Esophagus muscularis mucosa (tissue), 4 donors: ENCODE data around the gene CDON. TPM values are rescaled to one million over a fixed set of nuclear protein-coding genes. Genes with fewer than 3 reads are reported as not detected.
A peak's percentile ranks its signal among the peaks of the same experiment; 100 is the strongest.

Experiments
- DNase-seq: peaks from one replicate; pipeline ENCODE4 v3.0.0-alpha.2; 2017; ENCODE audit errors: extremely low spot score
- H3K27ac ChIP-seq, 4 donors: fragments of 200-600 bp; sonication (generic); replicated peaks in 1 of 4; 1 replicate in 3 of 4; 2 replicates in 1 of 4; pipeline ENCODE4 v1.5.1; 2016 to 2019; ENCODE audit warnings: mild to moderate bottlenecking in 1 of 4
- H3K27me3 ChIP-seq, 4 donors: fragments of 200-600 bp; sonication (generic); one replicate each; pipeline versions ENCODE4 v1.5.1 to v1.6.0; 2016 to 2019
- H3K36me3 ChIP-seq, 4 donors: fragments of 200-600 bp; sonication (generic); one replicate each; pipeline ENCODE4 v1.5.1; 2016 to 2019
- H3K4me1 ChIP-seq, 4 donors: fragments of 200-600 bp; sonication (generic); one replicate each; pipeline ENCODE4 v1.5.1; 2016 to 2019
- H3K4me3 ChIP-seq, 4 donors: fragments of 200-600 bp; sonication (generic); 1 replicate in 2 of 4; 2 replicates in 2 of 4; pipeline ENCODE4 v1.5.1; 2016 to 2019; ENCODE audit warnings: mild to moderate bottlenecking in 4 of 4, moderate library complexity in 1 of 4
- H3K9me3 ChIP-seq, 4 donors: fragments of 200-600 bp; sonication (generic); 1 replicate in 3 of 4; 2 replicates in 1 of 4; pipeline ENCODE4 v1.5.1; 2016 to 2019
- CTCF ChIP-seq, 3 experiments: fragments of 200-600 bp in 2 of 3; fragments of 450-650 bp in 1 of 3; sonication (generic) in 2 of 3; IDR thresholded peaks; one replicate each; pipeline ENCODE4 v1.5.1; 2017 to 2019; ENCODE audit warnings: antibody characterized with exemption in 3 of 3, mild to moderate bottlenecking in 2 of 3, moderate library complexity in 1 of 3
- EP300 ChIP-seq: sonication (generic); formaldehyde crosslinking; IDR thresholded peaks from one replicate; pipeline ENCODE4 v1.6.1; 2017; ENCODE audit warnings: antibody characterized with exemption
- POLR2A ChIP-seq: fragments of 450-650 bp; IDR thresholded peaks from one replicate; pipeline ENCODE4 v1.6.1; 2017; ENCODE audit warnings: antibody characterized with exemption, moderate library complexity, mild to moderate bottlenecking, low read depth
- POLR2AphosphoS5 ChIP-seq, 2 donors: sonication (generic); formaldehyde crosslinking; IDR thresholded peaks; one replicate each; pipeline ENCODE4 v1.6.1; 2017; ENCODE audit warnings: antibody characterized with exemption in 2 of 2
- WGBS: methylation state at CpG from one replicate; pipeline ENCODE4 v1.1.5; 2018; 5-methylcytosine and 5-hydroxymethylcytosine counted together
- intact Hi-C: fragments of 100-400 bp; cut with DNase I; formaldehyde crosslinking; loops from one replicate; pipeline ENCODE4 v1.15.1; 2023
- total RNA-seq, 4 donors: library from RNA; depleted of rRNA; stranded (reverse); fragments of >200 nt; gene quantifications; one replicate each; pipeline versions ENCODE4 v1.1.0 to v1.2.1, GENCODE V29; 2016

The CDON gene
- total RNA-seq, 4 donors from 2014 or later, result 16.6 to 42.7 (median 28.1) TPM

- no peak for DNase-seq
- Histone ChIP-seq H3K27me3 (no peaks in the 10 kb centered on the region), H3K36me3 (peaks cover 0 to 5% (median 2%) of the 10 kb centered on the region in 4 donors), H3K9me3 (no peaks in the 10 kb centered on the region), H3K27ac (no peak overlapping the region), H3K4me3 (no peak overlapping the region), H3K4me1 (peaks cover 0 to 34% (median 18%) of the 10 kb centered on the region in 4 donors)
- intact Hi-C loops, result no loop called here
- 81% methylated on average over 5 of the region's 5 CpGs for WGBS
- TF ChIP-seq POLR2AphosphoS5 (IDR thresholded peaks at IDR 0.05) (no peak), POLR2A (no peak), EP300 (no peak)
These were observed 16.0 kb downstream of the CDON start for GRCh38 chr11:126046570-126047195.

- Histone ChIP-seq H3K36me3 (peaks cover 0 to 5% (median 0%) of the 10 kb centered on the region in 4 donors), H3K4me1 (peaks cover 4 to 44% (median 42%) of the 10 kb centered on the region in 4 donors), H3K27ac (peak overlapping the region in 1 of 4 donors; percentile 60), H3K27me3 (no peaks in the 10 kb centered on the region), H3K9me3 (no peaks in the 10 kb centered on the region), H3K4me3 (no peak overlapping the region)
- DNase-seq, result no peak
- 83% methylated on average over 9 of the region's 9 CpGs for WGBS
- intact Hi-C loops, result no loop called here
- TF ChIP-seq POLR2AphosphoS5 (IDR thresholded peaks at IDR 0.05), result no peak
- no peak for TF ChIP-seq POLR2A
- TF ChIP-seq CTCF (IDR thresholded peaks at IDR 0.05), result no peak
- TF ChIP-seq EP300, result no peak
These were observed 23.0 kb downstream of the CDON start for GRCh38 chr11:126039485-126040271.

DNA sequence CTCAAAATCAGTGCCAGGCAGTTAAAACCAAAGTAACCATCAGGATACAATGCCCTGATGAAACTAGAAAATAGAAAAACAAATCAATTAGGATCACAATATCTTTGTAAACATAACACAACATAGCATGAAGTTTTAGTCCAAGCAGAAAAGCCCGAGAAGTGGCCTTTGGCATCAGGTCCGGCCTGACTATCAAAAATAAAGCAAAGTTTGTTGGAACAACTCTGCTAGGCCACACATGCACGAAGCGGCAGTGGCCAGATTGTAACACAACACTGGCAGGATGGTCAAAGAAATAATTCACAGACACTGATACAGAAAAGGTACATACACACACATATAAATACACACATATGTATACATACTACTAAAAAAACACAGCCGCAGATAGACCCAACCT is 26.9 kb downstream of the CDON start:
- no peak for DNase-seq
- Histone ChIP-seq H3K9me3 (no peaks in the 10 kb centered on the region), H3K36me3 (no peaks in the 10 kb centered on the region), H3K27ac (no peak overlapping the region), H3K4me1 (peaks cover 13 to 74% (median 65%) of the 10 kb centered on the region in 4 donors), H3K4me3 (no peak overlapping the region), H3K27me3 (no peaks in the 10 kb centered on the region)
- 73% methylated on average over 5 of the region's 5 CpGs for whole genome bisulfite sequencing
- TF ChIP-seq POLR2A (no peak), CTCF (IDR thresholded peaks at IDR 0.05) (no peak), POLR2AphosphoS5 (IDR thresholded peaks at IDR 0.05) (no peak), EP300 (no peak)
- intact Hi-C loops, result no loop called here

DNA sequence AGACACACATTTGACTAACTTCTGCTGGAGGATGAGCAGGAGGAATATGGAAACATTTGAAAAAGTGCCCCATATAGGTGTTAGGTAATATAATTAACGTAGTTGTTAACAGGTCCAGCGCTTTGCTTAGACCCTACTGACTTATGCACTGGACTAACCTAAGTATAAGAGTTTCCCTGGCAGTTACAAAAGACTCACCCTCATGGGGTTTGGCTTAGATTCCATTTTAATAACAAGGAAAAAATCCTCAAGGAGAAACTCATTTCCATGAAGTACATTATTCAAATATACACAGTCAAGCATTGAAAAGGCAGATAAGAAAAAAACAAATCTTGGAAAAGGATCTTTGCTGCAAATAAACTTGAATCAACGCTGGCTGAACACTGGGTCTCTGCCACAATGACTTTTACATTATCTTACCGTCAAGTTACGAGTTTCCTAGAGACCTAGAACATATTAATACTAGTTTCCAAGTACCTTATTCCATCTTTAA is 27.7 kb downstream of the CDON start:
- peaks cover 13 to 79% (median 68%) of the 10 kb centered on the region in 4 donors for H3K4me1 ChIP-seq
- no peak overlapping the region for H3K4me3 ChIP-seq
- H3K27me3 ChIP-seq, result no peaks in the 10 kb centered on the region
- intact Hi-C loops, result no loop called here
- H3K9me3 ChIP-seq, result no peaks in the 10 kb centered on the region
- no peak for DNase-seq
- peak overlapping the region in 3 of 4 donors; percentile 7 to 71 (median 32) for H3K27ac ChIP-seq
- WGBS, result 46% methylated on average over 5 of the region's 5 CpGs
- no peaks in the 10 kb centered on the region for H3K36me3 ChIP-seq
- TF ChIP-seq POLR2A, result no peak
- no peak for TF ChIP-seq POLR2AphosphoS5 (IDR thresholded peaks at IDR 0.05)
- TF ChIP-seq CTCF (IDR thresholded peaks at IDR 0.05), result no peak
- TF ChIP-seq EP300, result no peak
